LNCaP clone FGC (cell line): ENCODE data around the gene WASF1.

Experiments
- DNase-seq: peaks from one replicate; pipeline ENCODE4 v3.0.0-alpha.2; 2011; ENCODE audit warnings: low read depth
- H3K4me3 ChIP-seq: 2 replicates; pipeline ENCODE4 v1.5.1; 2011; ENCODE audit warnings: mild to moderate bottlenecking, low read depth, low read length, control low read depth
- TF ChIP-seq, protein P1 (sequence below): IDR thresholded peaks from 2 replicates; pipeline ENCODE4 v1.5.1; 2012; ENCODE audit warnings: mild to moderate bottlenecking; ENCODE audit not compliant: control insufficient read depth, insufficient read depth; ENCODE audit errors: extremely low read depth

Gene WASF1

DNA sequence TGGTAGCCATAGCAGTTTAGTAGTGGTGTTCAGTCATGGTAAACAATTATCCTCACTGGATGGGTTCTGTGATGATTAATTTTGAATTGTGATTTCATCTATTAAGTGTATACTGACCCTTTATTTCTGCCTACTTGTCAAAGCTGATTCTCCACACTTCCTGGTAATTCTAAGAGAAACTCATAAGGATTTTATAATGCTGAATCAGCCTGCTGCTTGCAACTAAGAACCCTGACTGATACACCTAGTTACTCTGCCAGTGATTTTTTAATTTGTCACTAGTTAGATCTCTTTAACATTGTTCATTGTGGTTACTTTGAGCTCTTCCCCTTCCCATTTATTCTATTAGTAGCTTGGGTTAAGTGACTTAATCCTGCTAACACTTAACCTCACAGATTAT, 9.3 kb upstream of the WASF1 start:
- no peak for DNase-seq
- TF ChIP-seq, protein P1, sequence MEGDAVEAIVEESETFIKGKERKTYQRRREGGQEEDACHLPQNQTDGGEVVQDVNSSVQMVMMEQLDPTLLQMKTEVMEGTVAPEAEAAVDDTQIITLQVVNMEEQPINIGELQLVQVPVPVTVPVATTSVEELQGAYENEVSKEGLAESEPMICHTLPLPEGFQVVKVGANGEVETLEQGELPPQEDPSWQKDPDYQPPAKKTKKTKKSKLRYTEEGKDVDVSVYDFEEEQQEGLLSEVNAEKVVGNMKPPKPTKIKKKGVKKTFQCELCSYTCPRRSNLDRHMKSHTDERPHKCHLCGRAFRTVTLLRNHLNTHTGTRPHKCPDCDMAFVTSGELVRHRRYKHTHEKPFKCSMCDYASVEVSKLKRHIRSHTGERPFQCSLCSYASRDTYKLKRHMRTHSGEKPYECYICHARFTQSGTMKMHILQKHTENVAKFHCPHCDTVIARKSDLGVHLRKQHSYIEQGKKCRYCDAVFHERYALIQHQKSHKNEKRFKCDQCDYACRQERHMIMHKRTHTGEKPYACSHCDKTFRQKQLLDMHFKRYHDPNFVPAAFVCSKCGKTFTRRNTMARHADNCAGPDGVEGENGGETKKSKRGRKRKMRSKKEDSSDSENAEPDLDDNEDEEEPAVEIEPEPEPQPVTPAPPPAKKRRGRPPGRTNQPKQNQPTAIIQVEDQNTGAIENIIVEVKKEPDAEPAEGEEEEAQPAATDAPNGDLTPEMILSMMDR = no peak
- no peak overlapping the region for H3K4me3 ChIP-seq

DNA sequence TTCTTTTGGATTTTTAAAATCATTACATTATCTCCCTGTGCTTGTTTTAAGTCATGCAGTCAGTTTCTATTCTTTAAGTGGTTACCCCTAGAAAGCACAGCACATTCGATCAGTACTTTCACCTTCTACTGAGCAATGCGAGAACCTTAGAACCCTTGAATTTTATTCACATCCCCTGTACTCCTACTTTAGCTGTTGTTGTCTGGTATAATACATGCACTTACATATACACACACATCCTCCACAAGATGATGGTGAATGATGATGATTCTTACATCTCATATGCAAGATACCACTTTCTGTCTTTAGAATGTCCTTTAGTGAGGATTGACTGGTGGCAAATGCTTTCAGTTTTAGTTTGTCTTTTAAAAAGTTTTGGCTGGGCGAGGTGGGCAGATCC, 6.4 kb upstream of the WASF1 start:
- TF ChIP-seq, protein P1 = no peak
- H3K4me3 ChIP-seq = no peak overlapping the region
- DNase-seq = no peak

DNA sequence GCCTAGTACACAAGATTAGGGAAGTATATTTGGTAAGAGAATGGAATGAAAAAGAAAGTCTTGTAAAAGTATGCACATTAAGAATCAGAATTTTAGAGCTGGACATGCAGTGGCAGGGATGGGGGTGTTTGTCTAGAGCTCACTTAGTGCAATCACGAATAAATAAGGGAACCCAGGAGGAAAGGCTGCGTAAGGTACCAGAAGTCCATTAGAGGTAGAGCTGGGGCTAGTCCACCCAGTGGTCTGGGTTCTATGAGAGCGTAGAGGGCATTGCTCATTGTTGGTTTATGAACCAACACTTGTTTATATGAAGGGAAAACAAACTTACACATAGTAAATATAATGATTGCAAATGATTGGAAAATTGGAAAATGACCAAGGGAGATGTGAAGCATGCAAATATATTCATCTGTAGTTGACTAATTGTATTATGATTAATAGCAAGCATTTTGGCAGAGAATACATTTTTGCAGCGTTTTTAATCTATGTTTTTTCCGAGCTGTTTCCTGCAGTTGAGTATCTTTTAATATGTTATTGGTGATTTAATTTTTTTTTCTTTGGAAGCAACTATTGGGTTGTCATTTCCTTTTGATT, 3.9 kb upstream of the WASF1 start:
- no peak for DNase-seq
- TF ChIP-seq, protein P1 = no peak
- no peak overlapping the region for H3K4me3 ChIP-seq

DNA sequence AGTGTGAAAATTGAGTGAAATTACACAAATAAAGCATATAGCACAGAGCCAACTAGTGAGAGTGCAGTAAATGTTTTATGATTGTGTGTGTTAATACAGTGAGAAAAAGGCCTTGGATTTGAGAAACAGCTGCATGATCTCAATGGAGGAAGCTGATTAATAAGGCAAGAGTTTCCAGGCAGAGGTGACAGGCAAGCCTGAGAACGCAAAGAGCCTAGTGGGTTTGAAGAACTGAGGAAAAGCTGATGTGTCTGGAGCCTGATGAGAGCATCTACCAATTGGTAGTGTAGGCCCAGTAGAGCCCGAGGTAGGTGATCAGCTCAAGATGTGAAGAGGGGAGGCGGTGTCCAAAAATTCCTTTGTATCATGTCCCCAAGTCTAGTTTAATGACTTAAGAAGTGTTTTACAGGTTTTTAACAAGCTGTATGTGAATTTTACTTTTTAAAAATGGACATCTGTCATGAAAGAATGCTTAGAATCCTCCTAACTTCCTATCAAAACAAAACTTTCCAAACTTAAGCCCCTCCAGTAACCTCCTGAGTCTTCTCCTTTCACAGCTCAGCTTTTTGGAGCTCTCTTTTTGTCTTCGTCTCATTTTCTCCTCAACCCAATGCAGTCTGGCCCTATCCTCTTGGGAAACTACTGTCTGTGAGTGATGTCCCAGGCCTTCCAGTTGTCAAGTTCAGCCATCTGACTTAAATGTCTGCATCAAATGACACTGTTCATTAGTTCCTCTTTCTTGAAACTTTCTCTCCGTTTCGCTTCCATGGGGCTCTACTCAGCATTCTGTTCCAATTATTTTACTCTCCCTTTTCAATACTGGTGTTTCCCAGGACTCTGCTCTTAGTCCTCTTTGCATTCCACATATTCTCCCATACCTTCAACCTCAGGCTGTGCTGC, 1.9 kb upstream of the WASF1 start:
- DNase-seq = no peak
- H3K4me3 ChIP-seq = peak overlapping the region; percentile 85
- TF ChIP-seq, protein P1 = no peak

DNA sequence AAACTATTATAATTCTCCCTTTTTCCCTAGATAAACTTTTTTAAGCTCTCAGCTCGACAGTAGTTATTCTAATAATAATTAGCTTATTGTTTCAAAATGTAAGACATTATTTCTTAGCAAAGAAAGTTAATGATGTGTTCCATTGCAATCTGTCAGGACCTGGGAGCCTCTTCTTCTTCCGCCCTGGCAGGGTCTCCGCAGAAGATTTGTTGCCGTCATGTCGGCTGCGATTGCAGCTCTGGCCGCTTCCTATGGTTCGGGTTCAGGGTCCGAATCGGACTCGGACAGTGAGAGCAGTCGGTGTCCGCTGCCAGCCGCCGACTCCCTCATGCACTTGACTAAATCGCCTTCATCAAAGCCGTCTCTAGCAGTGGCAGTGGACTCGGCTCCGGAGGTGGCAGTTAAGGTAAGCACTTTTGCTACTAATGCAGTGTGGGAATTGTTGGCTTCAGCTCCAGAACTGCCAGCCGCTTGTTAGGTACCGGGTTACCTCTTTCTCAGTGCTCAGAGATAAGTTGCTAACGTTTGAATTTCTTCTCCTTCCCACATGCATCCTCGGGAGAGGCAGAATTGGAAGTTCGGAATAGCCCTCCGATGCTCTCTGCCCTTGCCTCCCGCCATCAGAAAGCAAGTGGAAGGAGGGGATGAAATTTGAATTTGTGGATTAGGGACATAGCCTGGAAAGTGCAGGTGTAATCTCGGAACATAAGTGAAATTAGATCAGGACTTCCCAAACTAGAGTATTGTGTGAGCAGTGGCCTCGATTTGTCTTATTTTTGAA, 948 bp upstream of the WASF1 start, which contains the start of gene CDC40:
CDC40 (plus strand) TSS at position 200 of the 781 bp plus-strand sequence; CDS start at position 218, 18 bp downstream.
- TF ChIP-seq, protein P1 = no peak
- peak within 1 kb of the TSS; percentile 85 for H3K4me3 ChIP-seq
- no peak for DNase-seq

DNA sequence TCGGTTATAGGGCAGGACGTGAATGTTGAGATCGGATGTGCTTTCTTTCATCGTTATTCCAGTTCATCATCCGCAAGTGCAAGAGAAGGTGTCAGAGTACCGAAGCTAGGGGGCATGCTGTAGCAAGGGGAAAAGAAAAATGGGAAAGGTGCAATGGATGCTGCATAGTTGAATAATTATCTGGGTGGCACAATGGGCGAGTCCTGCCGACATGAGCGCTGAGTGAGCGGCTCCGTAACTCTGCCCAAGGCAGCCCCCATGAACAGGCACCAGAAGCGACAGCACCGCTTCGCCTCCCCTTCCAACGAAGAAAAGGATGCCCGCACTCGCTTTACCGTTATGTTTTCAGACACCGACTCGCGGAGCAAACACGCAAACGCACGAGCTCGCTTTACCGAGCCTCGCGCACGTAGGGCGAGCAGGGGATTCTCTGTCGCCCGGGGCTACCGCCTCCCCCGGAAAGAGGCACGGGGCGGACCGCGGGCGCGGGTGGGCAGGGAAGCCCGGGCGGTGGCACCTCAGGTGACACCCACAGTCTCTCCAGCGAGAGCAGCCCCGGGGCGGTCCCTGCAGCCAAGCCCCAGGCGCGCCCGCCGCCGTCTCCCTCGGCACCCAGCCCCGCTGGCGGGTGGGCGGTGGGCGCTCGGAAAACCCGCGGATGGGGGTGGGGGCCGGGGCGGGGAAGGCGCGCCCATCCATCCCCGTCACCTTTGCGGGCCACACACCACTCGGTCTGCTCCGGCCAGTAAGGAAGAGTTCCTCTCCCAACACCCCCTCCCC, 654 bp downstream of the WASF1 start:
- DNase-seq = peak; percentile 18

More for the DNA sequence above, 654 bp downstream of the WASF1 start:
- TF ChIP-seq, protein P1 = peak; percentile 90
- peak overlapping the region; percentile 85 for H3K4me3 ChIP-seq
